K562 (cell line): ENCODE data around the gene HYOU1. TPM values are rescaled to one million over a fixed set of nuclear protein-coding genes. Genes with fewer than 3 reads are reported as not detected.
A peak's percentile ranks its signal among the peaks of the same experiment; 100 is the strongest.

Experiments
- CTCFL ChIP-seq: IDR thresholded peaks from 2 replicates; pipeline ENCODE4 v1.6.1; 2011; ENCODE audit warnings: borderline replicate concordance, low read depth, mild to moderate bottlenecking, moderate library complexity, low read length; ENCODE audit not compliant: insufficient read depth, poor library complexity, severe bottlenecking
- GABPB1 ChIP-seq: sonication (generic); formaldehyde crosslinking; IDR thresholded peaks from 2 replicates; pipeline ENCODE4 v1.8.0; 2022; ENCODE audit warnings: mild to moderate bottlenecking, missing genetic modification reagents
- L3MBTL2 ChIP-seq: fragments of 450-650 bp; IDR thresholded peaks from 2 replicates; pipeline ENCODE4 v1.6.1; 2016; ENCODE audit warnings: mild to moderate bottlenecking, moderate library complexity
- REST ChIP-seq, 2 experiments: fragments of 450-650 bp; formaldehyde crosslinking in 1 of 2; IDR thresholded peaks; 2 replicates each; pipeline versions ENCODE4 v1.4.0 to v1.6.1; 2014 to 2020; ENCODE audit warnings: mild to moderate bottlenecking in 2 of 2, borderline replicate concordance in 1 of 2, low read depth in 1 of 2
- SOX6 ChIP-seq: fragments of 450-650 bp; IDR thresholded peaks from 2 replicates; pipeline ENCODE4 v1.6.1; 2014; ENCODE audit warnings: mild to moderate bottlenecking
- SRF ChIP-seq, 2 experiments: fragments of 250-450, 450-650 bp in 1 of 2; sonication (Bioruptor Pico) in 1 of 2; sonication (generic) in 1 of 2; formaldehyde crosslinking; IDR thresholded peaks; 2 replicates each; pipeline versions ENCODE4 v1.5.0 to v1.5.1; 2020 to 2022; ENCODE audit warnings: mild to moderate bottlenecking in 1 of 2, missing genetic modification reagents in 1 of 2
- TBP ChIP-seq: optimal IDR thresholded peaks from 2 replicates; pipeline ENCODE3; 2011; ENCODE audit warnings: low read depth, low read length, improper control_type of control experiment
- TEAD1 ChIP-seq, 2 experiments: fragments of 450-650 bp in 1 of 2; sonication (generic) in 1 of 2; formaldehyde crosslinking; IDR thresholded peaks; 2 replicates each; pipeline versions ENCODE4 v1.4.0 to v1.8.0; 2020 to 2022; ENCODE audit warnings: mild to moderate bottlenecking in 2 of 2, missing genetic modification reagents in 1 of 2
- USF2 ChIP-seq: sonication (generic); formaldehyde crosslinking; IDR thresholded peaks from 2 replicates; pipeline ENCODE4 v1.5.0; 2020; ENCODE audit warnings: missing genetic modification reagents
- XRCC4 ChIP-seq: IDR thresholded peaks from one replicate; pipeline ENCODE4 v1.6.1; 2011; ENCODE audit not compliant: insufficient read depth, insufficient read length; ENCODE audit errors: extremely low read depth
- ZBTB43 ChIP-seq: sonication (generic); formaldehyde crosslinking; IDR thresholded peaks from 2 replicates; pipeline ENCODE4 v1.8.0; 2023; ENCODE audit warnings: mild to moderate bottlenecking, missing genetic modification reagents
- ZNF24 ChIP-seq: fragments of 450-650 bp; IDR thresholded peaks from 2 replicates; pipeline ENCODE4 v1.6.1; 2016
- ZNF507 ChIP-seq: conservative IDR thresholded peaks from 2 replicates; pipeline ENCODE4 v1.6.1; 2017; ENCODE audit warnings: missing genetic modification characterization, missing compliant biosample characterization
- polyA plus RNA-seq, 8 experiments: library from polyadenylated mRNA; depleted of rRNA in 4 of 8; stranded (reverse) in 5 of 8; unstranded in 3 of 8; fragments of >200 nt; fragmentation: Nextera tagmentation in 2 of 8; fragmentation: Illumina TruSeq in 1 of 8; extraction: Ambion mirVana in 2 of 8; extraction: Trizol in 1 of 8; gene quantifications; 2 replicates each; pipeline versions ENCODE4 v1.2.1 to v1.2.3, GENCODE V29; 2011 to 2014; ENCODE audit warnings: inconsistent platforms in 1 of 8, missing spikeins in 1 of 8
- total RNA-seq, 7 experiments: library from RNA; depleted of rRNA in 6 of 7; stranded (reverse); fragments of >200 nt in 6 of 7; fragmentation: Illumina TruSeq in 2 of 7; extraction: Trizol in 2 of 7; gene quantifications; 2 replicates each; pipeline versions ENCODE4 v1.2.1 to v1.2.3, GENCODE V29; 2011 to 2021; ENCODE audit warnings: low replicate concordance in 1 of 7

Gene HYOU1
- total and polyA plus RNA-seq, 9 of the 15 experiments (the other 6 are each of a cell fraction or from before 2014, with no cell fraction given): 19.5 to 197 (median 128) TPM

- TF ChIP-seq ZBTB43 (CRISPR knock-in tag) (0 out of 2 replicates have a peak, but pooled peaks have one; percentile 0), L3MBTL2 (peak; percentile 100), REST (IDR thresholded peaks at IDR 0.05; ENCODE audit: borderline replicate concordance) (peak; percentile 43; the same call in 1 of the 2 replicates), REST (CRISPR knock-in tag; IDR thresholded peaks at IDR 0.05; ENCODE audit: low read depth) (no peak), ZNF24 (peak; percentile 28; the same call in 1 of the 2 replicates), XRCC4 (no peak), CTCFL (peak; percentile 89), GABPB1 (CRISPR knock-in tag) (peak; percentile 70), ZNF507 (tag) (no peak), SOX6 (peak; percentile 56; the same call in 1 of the 2 replicates), TEAD1 (CRISPR knock-in tag; IDR thresholded peaks at IDR 0.05) (peak; percentile 61 to 97; a peak in 3 of 4 replicates), USF2 (peak; percentile 76), TBP (peak; percentile 34), SRF (CRISPR knock-in tag; IDR thresholded peaks at IDR 0.05) (peak in 1 of 2 experiments; percentile 83; a peak in 2 of 4 replicates)
These were observed 26.5 kb downstream of the HYOU1 start, which contains the start of gene SLC37A4 (continued) for GRCh38 chr11:119030329-119031047.
